Astrocyte of the cerebellum (primary cell): ENCODE data around the gene KRTAP10-9.
"Not testable (repeated sequence)": the region's sequence is repeated elsewhere in the genome, so short reads cannot be mapped to it uniquely, and the experiment has no call there.

ENCODE experiments used
- DNase-seq: peaks from one replicate; pipeline ENCODE4 v3.0.0-alpha.2; 2011; ENCODE audit warnings: low read depth
- H3K4me3 ChIP-seq: 2 replicates; pipeline ENCODE4 v1.5.1; 2011; ENCODE audit warnings: mild to moderate bottlenecking, low read depth, low read length, moderate library complexity
- CTCF ChIP-seq: IDR thresholded peaks from 2 replicates; pipeline ENCODE4 v1.5.1; 2012; ENCODE audit warnings: low read length, low read depth, moderate library complexity, mild to moderate bottlenecking; ENCODE audit errors: missing control alignments
- in situ Hi-C: cut with HindIII; loops from 2 replicates; pipeline ENCODE4 v1.10.0; 2017; ENCODE audit warnings: low sequenced_read_pairs

KRTAP10-9 gene

GRCh38 chr21:44599264-44600029, 27.4 kb upstream of the KRTAP10-9 start:
- no peak for TF ChIP-seq CTCF
- no peak for DNase-seq
- in situ Hi-C loops: no loop called here
- H3K4me3 ChIP-seq: no peak overlapping the region

- in situ Hi-C loops, H3K4me3 ChIP-seq, DNase-seq: not testable (repeated sequence)
These were observed 26.5 kb upstream of the KRTAP10-9 start, which contains the start of gene KRTAP10-7 for GRCh38 chr21:44600118-44600978. KRTAP10-7 (plus strand) TSS chr21:44600597; CDS start chr21:44600622, 25 bp downstream.

GRCh38 chr21:44601091-44601490, 25.8 kb upstream of the KRTAP10-9 start:
- H3K4me3 ChIP-seq, in situ Hi-C loops, DNase-seq: not testable (repeated sequence)

- in situ Hi-C loops: no loop called here
- no peak for DNase-seq
These were observed 25.1 kb upstream of the KRTAP10-9 start for GRCh38 chr21:44601596-44602462.

GRCh38 chr21:44602463-44602850, 24.4 kb upstream of the KRTAP10-9 start:
- in situ Hi-C loops: no loop called here
- no peak overlapping the region for H3K4me3 ChIP-seq
- TF ChIP-seq CTCF: no peak
- no peak for DNase-seq

More at GRCh38 chr21:44601596-44602462, 25.1 kb upstream of the KRTAP10-9 start:
- H3K4me3 ChIP-seq: no peak overlapping the region
- TF ChIP-seq CTCF: no peak

GRCh38 chr21:44603109-44603875, 23.6 kb upstream of the KRTAP10-9 start:
- TF ChIP-seq CTCF: no peak
- DNase-seq: no peak
- in situ Hi-C loops: no loop called here
- no peak overlapping the region for H3K4me3 ChIP-seq

- TF ChIP-seq CTCF: no peak
- in situ Hi-C loops: no loop called here
- H3K4me3 ChIP-seq: no peak overlapping the region
- DNase-seq: no peak
These were observed 23.0 kb upstream of the KRTAP10-9 start for GRCh38 chr21:44603911-44604310.
